ENCODE measurements around the gene FCRL3. TPM values are rescaled to one million over a fixed set of nuclear protein-coding genes. Genes with fewer than 3 reads are reported as not detected.

Gene FCRL3
- total and polyA plus RNA-seq, 10 of the 15 experiments (the other 5 are each of a cell fraction or from before 2014, with no cell fraction given) = 0.04 to 2.3 (median 0.07) TPM; not detected in 5

Other genes with a start within 250 kb of the FCRL3 start
- 6.6 and 7.3 TPM in 2 replicates for gene FCRL5, start 148.3 kb downstream of the FCRL3 start, total RNA-seq (2014; rRNA removed)
- 6.7 and 6.8 TPM in 2 replicates for gene FCRL5, start 148.3 kb downstream of the FCRL3 start, total RNA-seq (2014; rRNA removed; fragmentation: Illumina TruSeq; extraction: Trizol)
- 7.2 and 7.8 TPM in 2 replicates for gene FCRL5, start 148.3 kb downstream of the FCRL3 start, total RNA-seq (2021)
- 136 and 151 TPM in 2 replicates for gene FCRL5, start 148.3 kb downstream of the FCRL3 start, polyA plus RNA-seq (2011; rRNA removed)
- gene FCRL5, start 148.3 kb downstream of the FCRL3 start, polyA plus RNA-seq (2014; fragmentation: Illumina TruSeq; extraction: Trizol) = 11.3 and 12.5 TPM in 2 replicates
- 1 to 10 TPM; 2.6 to 5.7 TPM for gene FCRL5, start 148.3 kb downstream of the FCRL3 start, polyA plus RNA-seq (2014; fragmentation: Nextera tagmentation; extraction: Ambion mirVana)
- 9.5 and 10.9 TPM in 2 replicates for gene FCRL5, start 148.3 kb downstream of the FCRL3 start, polyA plus RNA-seq (2014; rRNA removed)
- 1 to 10 TPM; 1.1 to 1.3 TPM for gene FCRL5, start 148.3 kb downstream of the FCRL3 start, polyA plus RNA-seq (2016; fragmentation: Nextera tagmentation; extraction: Ambion mirVana)
- 0.17 and 0.33 TPM in 2 replicates for gene FCRL4, start 102.7 kb downstream of the FCRL3 start, total RNA-seq (2014; rRNA removed)
- gene FCRL4, start 102.7 kb downstream of the FCRL3 start, total RNA-seq (2014; rRNA removed; fragmentation: Illumina TruSeq; extraction: Trizol) = 0.14 and 0.31 TPM in 2 replicates
- gene FCRL4, start 102.7 kb downstream of the FCRL3 start, total RNA-seq (2021) = 0.35 and 0.38 TPM in 2 replicates
- gene FCRL4, start 102.7 kb downstream of the FCRL3 start, polyA plus RNA-seq (2011; rRNA removed) = 0.24 and 0.26 TPM in 2 replicates
- 0.38 and 0.44 TPM in 2 replicates for gene FCRL4, start 102.7 kb downstream of the FCRL3 start, polyA plus RNA-seq (2014; fragmentation: Illumina TruSeq; extraction: Trizol)
- under 1 TPM; 0.26 to 0.42 TPM for gene FCRL4, start 102.7 kb downstream of the FCRL3 start, polyA plus RNA-seq (2014; fragmentation: Nextera tagmentation; extraction: Ambion mirVana)
- gene FCRL4, start 102.7 kb downstream of the FCRL3 start, polyA plus RNA-seq (2014; rRNA removed) = 0.11 and 0.22 TPM in 2 replicates
- under 1 TPM in 1 of 2 experiments, not detected in 1; 0.09 TPM for gene FCRL4, start 102.7 kb downstream of the FCRL3 start, polyA plus RNA-seq (2016; fragmentation: Nextera tagmentation; extraction: Ambion mirVana)
- gene FCRL2, start 76.4 kb upstream of the FCRL3 start, total RNA-seq (2014; rRNA removed) = 0.22 and 0.51 TPM in 2 replicates
- 0.46 and 0.67 TPM in 2 replicates for gene FCRL2, start 76.4 kb upstream of the FCRL3 start, total RNA-seq (2014; rRNA removed; fragmentation: Illumina TruSeq; extraction: Trizol)
- gene FCRL2, start 76.4 kb upstream of the FCRL3 start, total RNA-seq (2021) = 0.21 and 0.36 TPM in 2 replicates
- 7.3 and 8.1 TPM in 2 replicates for gene FCRL2, start 76.4 kb upstream of the FCRL3 start, polyA plus RNA-seq (2011; rRNA removed)
- gene FCRL2, start 76.4 kb upstream of the FCRL3 start, polyA plus RNA-seq (2014; fragmentation: Illumina TruSeq; extraction: Trizol) = 0.48 and 0.59 TPM in 2 replicates
- gene FCRL2, start 76.4 kb upstream of the FCRL3 start, polyA plus RNA-seq (2014; fragmentation: Nextera tagmentation; extraction: Ambion mirVana) = under 1 TPM; 0.64 to 0.89 TPM
- 0.63 and 0.86 TPM in 2 replicates for gene FCRL2, start 76.4 kb upstream of the FCRL3 start, polyA plus RNA-seq (2014; rRNA removed)
- under 1 TPM; 0.07 to 0.23 TPM for gene FCRL2, start 76.4 kb upstream of the FCRL3 start, polyA plus RNA-seq (2016; fragmentation: Nextera tagmentation; extraction: Ambion mirVana)
- gene FCRL1, start 119.4 kb upstream of the FCRL3 start, total RNA-seq (2014; rRNA removed) = 0.76 and 0.85 TPM in 2 replicates
- 0.81 and 1.2 TPM in 2 replicates for gene FCRL1, start 119.4 kb upstream of the FCRL3 start, total RNA-seq (2014; rRNA removed; fragmentation: Illumina TruSeq; extraction: Trizol)
- gene FCRL1, start 119.4 kb upstream of the FCRL3 start, total RNA-seq (2021) = 0.85 and 0.90 TPM in 2 replicates
- 2.2 and 2.3 TPM in 2 replicates for gene FCRL1, start 119.4 kb upstream of the FCRL3 start, polyA plus RNA-seq (2011; rRNA removed)
- 1.2 and 1.5 TPM in 2 replicates for gene FCRL1, start 119.4 kb upstream of the FCRL3 start, polyA plus RNA-seq (2014; fragmentation: Illumina TruSeq; extraction: Trizol)
- under 1 TPM; 0.23 to 0.68 TPM for gene FCRL1, start 119.4 kb upstream of the FCRL3 start, polyA plus RNA-seq (2014; fragmentation: Nextera tagmentation; extraction: Ambion mirVana)
- 1.5 and 2.4 TPM in 2 replicates for gene FCRL1, start 119.4 kb upstream of the FCRL3 start, polyA plus RNA-seq (2014; rRNA removed)
- not detected for gene FCRL1, start 119.4 kb upstream of the FCRL3 start, polyA plus RNA-seq (2016; fragmentation: Nextera tagmentation; extraction: Ambion mirVana)
- 0.27 and 0.28 TPM in 2 replicates for gene CD5L, start 141.0 kb upstream of the FCRL3 start, total RNA-seq (2014; rRNA removed)
- gene CD5L, start 141.0 kb upstream of the FCRL3 start, total RNA-seq (2014; rRNA removed; fragmentation: Illumina TruSeq; extraction: Trizol) = 0.45 and 0.46 TPM in 2 replicates
- 0.10 and 0.43 TPM in 2 replicates for gene CD5L, start 141.0 kb upstream of the FCRL3 start, total RNA-seq (2021)
- gene CD5L, start 141.0 kb upstream of the FCRL3 start, polyA plus RNA-seq (2011; rRNA removed) = 0.14 and 0.20 TPM in 2 replicates
- 0.15 and 0.40 TPM in 2 replicates for gene CD5L, start 141.0 kb upstream of the FCRL3 start, polyA plus RNA-seq (2014; fragmentation: Illumina TruSeq; extraction: Trizol)
- gene CD5L, start 141.0 kb upstream of the FCRL3 start, polyA plus RNA-seq (2014; fragmentation: Nextera tagmentation; extraction: Ambion mirVana) = under 1 TPM; 0.53 to 0.57 TPM
- 0.20 and 0.44 TPM in 2 replicates for gene CD5L, start 141.0 kb upstream of the FCRL3 start, polyA plus RNA-seq (2014; rRNA removed)
- under 1 TPM; 0.16 to 0.33 TPM for gene CD5L, start 141.0 kb upstream of the FCRL3 start, polyA plus RNA-seq (2016; fragmentation: Nextera tagmentation; extraction: Ambion mirVana)